ENCODE results near the gene CC2D1A. TPM values are rescaled to one million over a fixed set of nuclear protein-coding genes. Genes with fewer than 3 reads are reported as not detected.

CC2D1A gene
- total RNA-seq, 5 donors from 2014 or later (not counting 1 experiment from before 2014, with no cell fraction given), result 25.9 to 41.3 (median 37.4) TPM

- H3K27ac ChIP-seq (ENCODE audit: low read length), result peak overlapping the region; percentile 53
- H3K4me3 Mint-ChIP-seq, result peak overlapping the region in 2 of 3 donors; percentile 9 to 57
- peaks cover 18 to 44% (median 42%) of the 10 kb centered on the region in 3 donors for H3K4me1 Mint-ChIP-seq
- 60% methylated on average over 5 of the region's 12 CpGs for whole genome bisulfite sequencing (ENCODE audit: insufficient coverage)
- no peaks in the 10 kb centered on the region for H3K9me3 ChIP-seq
- POLR2A ChIA-PET, result no interaction called here
- no peaks in the 10 kb centered on the region for H3K27me3 ChIP-seq (replicated peaks in 1 of 2; ENCODE audit: control insufficient read depth in 2 of 2, extremely low read depth in 1 of 2, insufficient read depth in 2 of 2, low read length in 1 of 2)
- no peak for ATAC-seq (replicated peaks in 1 of 4)
- no peak for DNase-seq
- H3K4me3 ChIP-seq (ENCODE audit: control insufficient read depth in 1 of 2, extremely low read depth in 1 of 2, low read length in 1 of 2), result peak overlapping the region in 1 of 2 donors; percentile 56
- H3K27ac Mint-ChIP-seq, result peak overlapping the region in 1 of 2 donors; percentile 73
- no peaks in the 10 kb centered on the region for H3K9me3 Mint-ChIP-seq
- CTCF ChIA-PET, result no interaction called here
- peaks cover 33 to 56% of the 10 kb centered on the region in 2 experiments for H3K4me1 ChIP-seq (ENCODE audit: control insufficient read depth in 1 of 2, extremely low read depth in 1 of 2, insufficient read depth in 2 of 2, low read length in 2 of 2)
- H3K36me3 ChIP-seq (ENCODE audit: control insufficient read depth in 2 of 2, extremely low read depth in 1 of 2, insufficient read depth in 1 of 2, low read length in 1 of 2), result peaks cover 7 to 13% of the 10 kb centered on the region in 2 donors
- H3K27me3 Mint-ChIP-seq, result no peaks in the 10 kb centered on the region
- peaks cover 17% of the 10 kb centered on the region for H3K36me3 Mint-ChIP-seq
Measured at GRCh38 chr19:13979244-13979615, 73.2 kb downstream of the CC2D1A start.

- ATAC-seq (replicated peaks in 1 of 4) (no peak), DNase-seq (no peak)
- Histone ChIP-seq H3K9me3 (no peaks in the 10 kb centered on the region), H3K4me3 (ENCODE audit: control insufficient read depth in 1 of 2, extremely low read depth in 1 of 2, low read length in 1 of 2) (peak overlapping the region in 1 of 2 donors; percentile 27), H3K4me1 (ENCODE audit: control insufficient read depth in 1 of 2, extremely low read depth in 1 of 2, insufficient read depth in 2 of 2, low read length in 2 of 2) (peaks cover 38 to 57% of the 10 kb centered on the region in 2 experiments), H3K27ac (ENCODE audit: low read length) (no peak overlapping the region), H3K36me3 (ENCODE audit: control insufficient read depth in 2 of 2, extremely low read depth in 1 of 2, insufficient read depth in 1 of 2, low read length in 1 of 2) (peaks cover 7 to 13% of the 10 kb centered on the region in 2 donors), H3K27me3 (replicated peaks in 1 of 2; ENCODE audit: control insufficient read depth in 2 of 2, extremely low read depth in 1 of 2, insufficient read depth in 2 of 2, low read length in 1 of 2) (no peaks in the 10 kb centered on the region)
- Mint-ChIP-seq H3K9me3 (no peaks in the 10 kb centered on the region), H3K27ac (peak overlapping the region in 1 of 2 donors; percentile 73), H3K4me3 (peak overlapping the region in 2 of 3 donors; percentile 6 to 57), H3K27me3 (no peaks in the 10 kb centered on the region), H3K4me1 (peaks cover 18 to 45% (median 42%) of the 10 kb centered on the region in 3 donors), H3K36me3 (peaks cover 14% of the 10 kb centered on the region)
- WGBS (ENCODE audit: insufficient coverage), result 77% methylated on average over 5 of the region's 12 CpGs
- POLR2A ChIA-PET, result no interaction called here
- CTCF ChIA-PET, result no interaction called here
Measured at GRCh38 chr19:13979686-13980085, 73.7 kb downstream of the CC2D1A start.

- H3K36me3 ChIP-seq (ENCODE audit: control insufficient read depth in 2 of 2, extremely low read depth in 1 of 2, insufficient read depth in 1 of 2, low read length in 1 of 2), result peaks cover 7 to 13% of the 10 kb centered on the region in 2 donors
- Mint-ChIP-seq H3K4me1 (peaks cover 25 to 52% (median 48%) of the 10 kb centered on the region in 3 donors), H3K9me3 (no peaks in the 10 kb centered on the region), H3K4me3 (no peak overlapping the region), H3K27me3 (no peaks in the 10 kb centered on the region), H3K36me3 (peaks cover 10% of the 10 kb centered on the region), H3K27ac (no peak overlapping the region)
- POLR2A ChIA-PET, result no interaction called here
- 95% methylated on average over 11 of the region's 15 CpGs for WGBS (ENCODE audit: insufficient coverage)
- no peaks in the 10 kb centered on the region for H3K9me3 ChIP-seq
- H3K27ac ChIP-seq (ENCODE audit: low read length), result no peak overlapping the region
- no peak for DNase-seq
- CTCF ChIA-PET, result no interaction called here
- no peaks in the 10 kb centered on the region for H3K27me3 ChIP-seq (replicated peaks in 1 of 2; ENCODE audit: control insufficient read depth in 2 of 2, extremely low read depth in 1 of 2, insufficient read depth in 2 of 2, low read length in 1 of 2)
- peaks cover 44 to 64% of the 10 kb centered on the region in 2 experiments for H3K4me1 ChIP-seq (ENCODE audit: control insufficient read depth in 1 of 2, extremely low read depth in 1 of 2, insufficient read depth in 2 of 2, low read length in 2 of 2)
- H3K4me3 ChIP-seq (ENCODE audit: control insufficient read depth in 1 of 2, extremely low read depth in 1 of 2, low read length in 1 of 2), result no peak overlapping the region
- no peak for ATAC-seq (replicated peaks in 1 of 4)
Measured at GRCh38 chr19:13980340-13980739, 74.3 kb downstream of the CC2D1A start.

Other genes starting within 250 kb of the CC2D1A start
- 100 to 1,000 TPM in 2 of 5 donors, 10 to 100 TPM in 3; 37.6 to 107 (median 94.3) TPM for gene MRI1, start 141.7 kb upstream of the CC2D1A start, total RNA-seq
- 10 to 100 TPM; 69.7 to 82.1 (median 76.8) TPM for gene C19orf53, start 131.7 kb upstream of the CC2D1A start, total RNA-seq
- 1 to 10 TPM; 5.4 to 9.8 (median 9.0) TPM for gene ZSWIM4, start 110.8 kb upstream of the CC2D1A start, total RNA-seq
- gene NANOS3, start 29.1 kb upstream of the CC2D1A start, total RNA-seq, result 1 to 10 TPM in 3 of 5 donors, under 1 TPM in 1, not detected in 1; 0.85 to 2.3 (median 1.5) TPM
- gene BRME1, start 84 bp upstream of the CC2D1A start, total RNA-seq, result 1 to 10 TPM; 1.3 to 3.6 (median 1.7) TPM
- gene PODNL1, start 32.2 kb downstream of the CC2D1A start, total RNA-seq, result under 1 TPM in 1 of 5 donors, not detected in 4; 0.09 TPM
- 100 to 1,000 TPM in 3 of 5 donors, 10 to 100 TPM in 2; 67.3 to 118 (median 110) TPM for gene DCAF15, start 46.3 kb downstream of the CC2D1A start, total RNA-seq
- 10 to 100 TPM; 18.4 to 27.1 (median 23.1) TPM for gene RFX1, start 100.1 kb downstream of the CC2D1A start, total RNA-seq
- not detected for gene RLN3, start 121.9 kb downstream of the CC2D1A start, total RNA-seq
- 10 to 100 TPM; 44.2 to 82.4 (median 66.5) TPM for gene IL27RA, start 125.6 kb downstream of the CC2D1A start, total RNA-seq
- under 1 TPM in 2 of 5 donors, not detected in 3; 0.16 to 0.39 TPM for gene PALM3, start 155.9 kb downstream of the CC2D1A start, total RNA-seq
- gene MISP3, start 166.6 kb downstream of the CC2D1A start, total RNA-seq, result 1 to 10 TPM in 3 of 5 donors, under 1 TPM in 2; 0.28 to 2.0 (median 1.1) TPM
- under 1 TPM in 3 of 5 donors, not detected in 2; 0.53 to 0.98 (median 0.58) TPM for gene C19orf67, start 179.6 kb downstream of the CC2D1A start, total RNA-seq
- gene SAMD1, start 184.6 kb downstream of the CC2D1A start, total RNA-seq, result 10 to 100 TPM; 38.9 to 75.0 (median 59.2) TPM
- 10 to 100 TPM; 43.0 to 53.5 (median 48.9) TPM for gene PRKACA, start 211.6 kb downstream of the CC2D1A start, total RNA-seq
- 1 to 10 TPM; 2.6 to 4.4 (median 3.3) TPM for gene ASF1B, start 230.4 kb downstream of the CC2D1A start, total RNA-seq

All from T-cell (primary cell).